Ovary (tissue), 9 donors: ENCODE results near the gene DNAJA4. TPM values are rescaled to one million over a fixed set of nuclear protein-coding genes. Genes with fewer than 3 reads are reported as not detected.

ENCODE experiments used
- DNase-seq, 5 donors: peaks; one replicate each; pipeline ENCODE4 v3.0.0-alpha.2; 2019 to 2020
- H3K27ac ChIP-seq, 2 donors: fragments of 200-600 bp; one replicate each; pipeline versions ENCODE4 v1.5.1 to v1.8.0; 2019 to 2022
- H3K27me3 ChIP-seq: fragments of 200-600 bp; one replicate; pipeline ENCODE4 v1.8.0; 2022
- H3K36me3 ChIP-seq: fragments of 200-600 bp; sonication (generic); one replicate; pipeline ENCODE4 v1.5.1; 2019
- H3K4me1 ChIP-seq: one replicate; pipeline ENCODE4 v1.8.1; 2013; ENCODE audit warnings: mild to moderate bottlenecking, moderate library complexity; ENCODE audit not compliant: insufficient read depth
- H3K4me3 ChIP-seq: fragments of 200-600 bp; sonication (generic); one replicate; pipeline ENCODE4 v1.5.1; 2017
- H3K9me3 ChIP-seq, 2 donors: fragments of 200-600 bp in 1 of 2; sonication (generic) in 1 of 2; one replicate each; pipeline versions ENCODE4 v1.5.1 to v1.8.1; 2013 to 2019; ENCODE audit warnings: mild to moderate bottlenecking in 1 of 2, moderate library complexity in 1 of 2
- CTCF ChIP-seq, 3 donors: fragments of 450-650 bp in 2 of 3; fragments of 200-600 bp in 1 of 3; IDR thresholded peaks; one replicate each; pipeline versions ENCODE4 v1.5.1 to v1.8.0; 2016 to 2022; ENCODE audit warnings: antibody characterized with exemption in 3 of 3, mild to moderate bottlenecking in 1 of 3
- EP300 ChIP-seq: sonication (generic); formaldehyde crosslinking; IDR thresholded peaks from one replicate; pipeline ENCODE4 v1.6.1; 2017; ENCODE audit warnings: antibody characterized with exemption
- POLR2A ChIP-seq: fragments of 450-650 bp; IDR thresholded peaks from one replicate; pipeline ENCODE4 v1.6.1; 2017; ENCODE audit warnings: antibody characterized with exemption, mild to moderate bottlenecking, moderate library complexity
- WGBS, 3 donors: extraction: QIAGEN DNeasy Blood & Tissue Kit in 1 of 3; methylation state at CpG; one replicate each; pipeline versions ENCODE4 v1.1.5 to v1.1.7; 2013 to 2017; 5-methylcytosine and 5-hydroxymethylcytosine counted together
- intact Hi-C, 4 donors: fragments of 100-400 bp; cut with DNase I; formaldehyde crosslinking; loops; one replicate each; pipeline versions ENCODE4 v1.11.0 to v1.15.1; 2022 to 2023
- polyA plus RNA-seq, 2 donors: library from polyadenylated mRNA; stranded (reverse); fragments of 200-250 nt in 1 of 2; fragments of 350-450 nt in 1 of 2; fragmentation: Illumina TruSeq in 1 of 2; extraction: RNeasy Lipid Tissue Mini Kit (QIAGEN cat#74804) in 1 of 2; gene quantifications; one replicate each; pipeline ENCODE4 v1.2.3, GENCODE V29; 2013 to 2014
- total RNA-seq, 7 donors: library from RNA; depleted of rRNA in 2 of 7; stranded (reverse); fragments of >200 nt in 2 of 7; fragmentation: NEBNext Ultra II Directional in 3 of 7; extraction: Animal tissue kit (Norgen Biotek cat#: 25700) in 3 of 7; gene quantifications; one replicate each; pipeline versions ENCODE4 v1.1.0 to v1.2.4, GENCODE V29; 2016 to 2023
- donor health status: DM: no; HTN: no; CAD: no; lungs with moderate emphysema.
- donor health status: DM: no; HTN: no; CAD: no.
- donor health status: Bipolar disorder and iron deficiency.
- donor health status: DM: yes; HTN: yes; CAD: no.
- donor health status: DM: no; HTN: no; CAD: no.
- donor health status: DM: yes; HTN: yes; CAD: no.

The DNAJA4 gene
- total and polyA plus RNA-seq, 9 donors: 4.9 to 23.7 (median 12.2) TPM

GRCh38 chr15:78222745-78223395 is 41.5 kb upstream of the DNAJA4 start:
- 91 to 95% (median 93%) methylated on average over 5 of the region's 5 CpGs for WGBS, 3 donors

GRCh38 chr15:78223396-78224022 is 40.9 kb upstream of the DNAJA4 start:
- no peak for DNase-seq
- no peak overlapping the region for H3K4me3 ChIP-seq
- no peaks in the 10 kb centered on the region for H3K27me3 ChIP-seq
- no peaks in the 10 kb centered on the region for H3K9me3 ChIP-seq
- intact Hi-C loops: no loop called here
- no peaks in the 10 kb centered on the region for H3K36me3 ChIP-seq
- WGBS, 3 donors: 55 to 63% (median 59%) methylated on average over 4 of the region's 4 CpGs
- H3K27ac ChIP-seq: no peak overlapping the region
- H3K4me1 ChIP-seq: peaks cover 1% of the 10 kb centered on the region
- TF ChIP-seq POLR2A (no peak), EP300 (no peak), CTCF (IDR thresholded peaks at IDR 0.05) (no peak)

More at GRCh38 chr15:78222745-78223395, 41.5 kb upstream of the DNAJA4 start:
- H3K9me3 ChIP-seq: no peaks in the 10 kb centered on the region
- DNase-seq: no peak
- H3K4me3 ChIP-seq: no peak overlapping the region
- TF ChIP-seq POLR2A: no peak
- no peak for TF ChIP-seq CTCF (IDR thresholded peaks at IDR 0.05)
- TF ChIP-seq EP300: no peak
- no peaks in the 10 kb centered on the region for H3K27me3 ChIP-seq
- no peak overlapping the region for H3K27ac ChIP-seq
- H3K4me1 ChIP-seq: peaks cover 1% of the 10 kb centered on the region
- no peaks in the 10 kb centered on the region for H3K36me3 ChIP-seq
- intact Hi-C loops: no loop called here

- intact Hi-C loops: no loop called here
- no peaks in the 10 kb centered on the region for H3K27me3 ChIP-seq
- no peaks in the 10 kb centered on the region for H3K9me3 ChIP-seq
- H3K4me1 ChIP-seq: peaks cover 1% of the 10 kb centered on the region
- no peaks in the 10 kb centered on the region for H3K36me3 ChIP-seq
- no peak overlapping the region for H3K27ac ChIP-seq
- TF ChIP-seq EP300 (no peak), POLR2A (no peak), CTCF (IDR thresholded peaks at IDR 0.05) (no peak)
- no peak overlapping the region for H3K4me3 ChIP-seq
- 79 to 90% (median 82%) methylated on average over 2 of the region's 2 CpGs for WGBS, 3 donors
- no peak for DNase-seq
Observed at GRCh38 chr15:78224023-78224411, 40.3 kb upstream of the DNAJA4 start.

GRCh38 chr15:78225783-78226541 is 38.4 kb upstream of the DNAJA4 start:
- H3K27me3 ChIP-seq: no peaks in the 10 kb centered on the region
- DNase-seq: no peak
- 91 to 95% (median 92%) methylated on average over 3 of the region's 3 CpGs for WGBS, 3 donors
- no peak overlapping the region for H3K27ac ChIP-seq
- TF ChIP-seq POLR2A (no peak), CTCF (IDR thresholded peaks at IDR 0.05) (no peak), EP300 (no peak)
- no peaks in the 10 kb centered on the region for H3K4me1 ChIP-seq
- intact Hi-C loops: no loop called here
- H3K36me3 ChIP-seq: no peaks in the 10 kb centered on the region
- no peak overlapping the region for H3K4me3 ChIP-seq
- H3K9me3 ChIP-seq: no peaks in the 10 kb centered on the region
